Central memory CD4-positive, alpha-beta T cell (primary cell): ENCODE results near the gene TECTB.
"Not testable (repeated sequence)": the region's sequence is repeated elsewhere in the genome, so short reads cannot be mapped to it uniquely, and the experiment has no call there.

Experiments
- DNase-seq: peaks from one replicate; pipeline ENCODE4 v3.0.0; 2022
- total RNA-seq, 3 experiments: gene quantifications; one replicate each; lab custom pipeline; 2026; lab: John Stamatoyannopoulos, UW

TECTB gene
- 0 reads per million in 3 experiments for total RNA-seq

- no peak for DNase-seq
Measured at GRCh38 chr10:112283100-112283499, at the start of gene TECTB. TSS of gene TECTB (plus strand) at chr10:112283400. CDS start at chr10:112283735, 335 bp downstream.

GRCh38 chr10:112235141-112235540 is 48.1 kb upstream of the TECTB start:
- DNase-seq, result no peak

GRCh38 chr10:112235920-112236319 is 47.3 kb upstream of the TECTB start:
- no peak for DNase-seq

- no peak for DNase-seq
Measured at GRCh38 chr10:112236486-112236885, 46.7 kb upstream of the TECTB start.

- no peak for DNase-seq
Measured at GRCh38 chr10:112239347-112239746, 43.9 kb upstream of the TECTB start.

- no peak for DNase-seq
Measured at GRCh38 chr10:112240441-112240840, 42.8 kb upstream of the TECTB start.

GRCh38 chr10:112241651-112242341 is 41.4 kb upstream of the TECTB start:
- DNase-seq, result no peak

- DNase-seq, result no peak
Measured at GRCh38 chr10:112242769-112243168, 40.4 kb upstream of the TECTB start.

GRCh38 chr10:112243713-112244112 is 39.5 kb upstream of the TECTB start:
- DNase-seq, result no peak

GRCh38 chr10:112244197-112244596 is 39.0 kb upstream of the TECTB start:
- no peak for DNase-seq

GRCh38 chr10:112247791-112248190 is 35.4 kb upstream of the TECTB start:
- DNase-seq, result no peak

GRCh38 chr10:112248584-112249295 is 34.5 kb upstream of the TECTB start:
- no peak for DNase-seq

GRCh38 chr10:112249722-112250121 is 33.5 kb upstream of the TECTB start:
- DNase-seq, result no peak

GRCh38 chr10:112250555-112250954 is 32.6 kb upstream of the TECTB start:
- no peak for DNase-seq

- DNase-seq, result not testable (repeated sequence)
Measured at GRCh38 chr10:112251238-112251637, 32.0 kb upstream of the TECTB start.

GRCh38 chr10:112258407-112258806 is 24.8 kb upstream of the TECTB start:
- no peak for DNase-seq

- DNase-seq, result no peak
Measured at GRCh38 chr10:112259688-112260087, 23.5 kb upstream of the TECTB start.

- DNase-seq, result no peak
Measured at GRCh38 chr10:112260831-112261230, 22.4 kb upstream of the TECTB start.

GRCh38 chr10:112261281-112261822 is 21.8 kb upstream of the TECTB start:
- no peak for DNase-seq

GRCh38 chr10:112262546-112262945 is 20.7 kb upstream of the TECTB start:
- DNase-seq, result no peak

GRCh38 chr10:112265745-112266144 is 17.5 kb upstream of the TECTB start:
- no peak for DNase-seq

GRCh38 chr10:112269266-112269665 is 13.9 kb upstream of the TECTB start:
- no peak for DNase-seq

- DNase-seq, result no peak
Measured at GRCh38 chr10:112271982-112272381, 11.2 kb upstream of the TECTB start.

- no peak for DNase-seq
Measured at GRCh38 chr10:112274831-112275230, 8.4 kb upstream of the TECTB start.
